GM21528 (cell line): ENCODE measurements around the gene LHFPL3.

Source experiments
- ATAC-seq: cut with Tn5 transposase; IDR thresholded peaks from one replicate; pipeline ENCODE4 v1.9.1; 2021; ENCODE audit warnings: mild to moderate bottlenecking, moderate library complexity; ENCODE audit not compliant: unreplicated experiment, low FRiP score

Gene LHFPL3

DNA sequence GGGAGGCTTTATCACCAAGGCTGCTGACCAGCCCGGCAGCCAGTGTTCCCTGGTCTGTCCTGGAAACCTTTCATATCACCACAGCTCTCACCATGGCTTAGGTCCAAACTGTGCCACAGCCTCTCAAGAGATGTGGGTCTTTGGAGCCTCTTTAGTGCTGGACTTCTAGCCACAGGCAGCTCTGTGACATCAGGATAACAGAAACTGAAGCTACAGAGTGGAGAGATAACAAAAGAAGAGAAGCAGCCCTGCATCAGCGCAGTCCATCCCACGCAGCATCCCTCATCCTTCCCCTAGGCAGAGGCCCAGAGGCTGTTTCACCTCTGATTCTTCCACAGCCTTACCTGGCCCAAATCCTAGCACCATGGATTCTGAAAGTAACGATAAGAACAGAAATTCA is 497.7 kb downstream of the LHFPL3 start:
- no peak for ATAC-seq

DNA sequence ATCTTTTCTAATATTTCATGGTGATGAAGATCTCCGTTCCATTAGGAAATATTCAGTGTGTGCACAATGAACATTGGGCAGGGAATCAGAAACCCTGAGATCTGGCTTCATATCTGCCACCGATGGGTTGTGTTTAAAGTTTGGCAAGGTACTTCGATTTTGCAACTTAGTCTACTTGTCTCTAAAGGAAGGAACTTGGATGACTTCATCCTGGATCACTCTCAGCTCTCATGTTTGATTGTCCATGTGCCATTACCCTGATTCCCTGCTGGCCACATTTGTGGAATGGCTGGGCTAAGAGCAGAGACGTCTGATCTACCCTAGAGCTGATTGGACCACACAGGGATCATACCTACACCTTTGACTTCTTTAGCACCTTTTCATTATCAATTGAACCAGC is 508.6 kb downstream of the LHFPL3 start:
- no peak for ATAC-seq

DNA sequence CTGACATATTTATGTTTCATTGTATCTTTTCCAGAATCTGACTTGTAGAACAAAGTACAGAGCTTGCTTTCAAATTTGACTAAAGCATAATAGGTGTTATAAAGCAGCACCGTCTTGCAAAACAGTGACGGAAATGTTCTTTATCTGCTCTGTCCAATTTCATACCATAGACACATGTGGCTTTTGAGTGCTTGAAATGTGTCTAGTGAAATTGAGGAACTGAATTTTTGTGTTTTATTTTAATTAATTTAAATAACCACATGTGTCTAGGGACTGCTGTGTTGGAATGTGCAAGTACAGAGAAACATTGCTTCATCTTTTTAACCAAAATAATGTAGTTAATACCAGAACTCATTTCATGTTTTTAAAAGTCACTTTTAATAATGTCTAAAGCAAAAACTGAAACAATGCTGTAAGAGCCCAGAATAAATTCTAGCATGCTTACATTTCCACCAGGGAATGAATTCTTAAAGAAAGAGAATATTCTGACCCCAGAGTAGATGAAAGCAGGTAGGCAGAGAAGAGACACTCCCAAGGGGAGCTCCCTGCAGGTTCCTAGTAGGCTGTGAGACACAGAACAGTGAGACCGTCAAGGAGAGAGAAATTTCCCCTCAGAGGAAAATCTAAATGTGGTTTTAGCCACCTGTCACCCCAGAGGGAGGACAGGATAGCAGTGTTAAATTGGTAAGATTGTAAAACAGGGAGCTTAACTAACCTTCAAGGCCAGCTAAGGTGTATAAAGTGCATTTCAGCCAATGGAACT is 510.3 kb downstream of the LHFPL3 start:
- ATAC-seq: no peak

DNA sequence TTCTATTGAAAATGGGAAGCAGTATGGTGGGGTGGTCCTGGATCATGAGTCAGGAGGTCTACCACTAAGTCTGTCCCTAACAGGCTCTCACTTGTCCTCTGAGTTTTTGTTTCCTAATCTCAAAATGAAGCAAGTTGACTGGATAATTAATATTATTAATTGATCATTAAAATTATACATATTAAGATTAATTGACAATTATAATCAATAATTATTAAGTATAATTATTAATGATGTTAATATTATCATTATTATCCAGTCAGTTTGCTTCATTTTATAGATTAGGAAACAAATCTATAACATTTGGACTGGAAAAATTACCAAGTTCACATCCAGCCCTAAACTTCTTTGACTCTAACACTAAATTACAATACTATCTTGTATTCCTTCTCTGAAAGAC is 511.4 kb downstream of the LHFPL3 start:
- no peak for ATAC-seq

DNA sequence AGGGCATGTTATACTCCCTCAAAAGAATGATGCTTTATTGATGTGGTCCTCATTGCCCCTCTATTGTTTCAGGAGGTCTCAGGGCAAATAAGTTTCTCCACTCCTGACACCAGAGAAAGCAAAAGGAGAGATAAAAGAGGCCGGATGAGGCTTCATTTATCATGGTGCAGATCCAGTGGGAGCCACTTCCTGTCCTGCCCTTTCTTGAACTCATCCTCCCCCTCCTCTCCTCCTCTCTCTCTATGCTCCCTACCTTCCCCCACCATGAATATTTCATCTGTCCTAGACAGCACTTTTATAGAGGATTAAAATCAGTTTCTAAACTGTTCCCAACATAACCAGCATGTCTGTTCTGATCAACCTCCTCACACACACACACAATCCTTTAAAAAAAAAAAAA is 513.4 kb downstream of the LHFPL3 start:
- ATAC-seq: no peak

GRCh38 chr7:104843198-104843597 is 514.8 kb downstream of the LHFPL3 start:
- ATAC-seq: no peak

DNA sequence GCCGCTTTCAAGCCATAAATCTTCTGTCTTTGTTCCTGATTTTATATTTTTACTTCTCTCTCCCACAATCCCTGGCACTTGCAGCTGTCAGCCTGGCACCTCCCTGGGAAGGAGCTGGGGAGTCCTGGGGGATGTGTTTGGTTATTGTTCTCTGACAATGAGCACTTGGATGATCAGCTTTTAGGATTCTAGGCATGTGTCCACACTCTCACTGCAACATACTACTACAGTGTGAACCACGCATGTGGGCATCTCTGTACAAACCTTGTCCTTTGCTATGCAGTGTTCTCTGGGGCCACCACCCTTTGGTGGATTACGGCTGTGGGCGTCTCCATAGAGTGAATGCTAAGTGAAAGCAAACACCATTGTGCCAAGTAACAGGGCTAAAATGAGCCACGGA is 517.2 kb downstream of the LHFPL3 start:
- ATAC-seq: no peak

- no peak for ATAC-seq
Measured at GRCh38 chr7:104846731-104847130, 518.3 kb downstream of the LHFPL3 start.

DNA sequence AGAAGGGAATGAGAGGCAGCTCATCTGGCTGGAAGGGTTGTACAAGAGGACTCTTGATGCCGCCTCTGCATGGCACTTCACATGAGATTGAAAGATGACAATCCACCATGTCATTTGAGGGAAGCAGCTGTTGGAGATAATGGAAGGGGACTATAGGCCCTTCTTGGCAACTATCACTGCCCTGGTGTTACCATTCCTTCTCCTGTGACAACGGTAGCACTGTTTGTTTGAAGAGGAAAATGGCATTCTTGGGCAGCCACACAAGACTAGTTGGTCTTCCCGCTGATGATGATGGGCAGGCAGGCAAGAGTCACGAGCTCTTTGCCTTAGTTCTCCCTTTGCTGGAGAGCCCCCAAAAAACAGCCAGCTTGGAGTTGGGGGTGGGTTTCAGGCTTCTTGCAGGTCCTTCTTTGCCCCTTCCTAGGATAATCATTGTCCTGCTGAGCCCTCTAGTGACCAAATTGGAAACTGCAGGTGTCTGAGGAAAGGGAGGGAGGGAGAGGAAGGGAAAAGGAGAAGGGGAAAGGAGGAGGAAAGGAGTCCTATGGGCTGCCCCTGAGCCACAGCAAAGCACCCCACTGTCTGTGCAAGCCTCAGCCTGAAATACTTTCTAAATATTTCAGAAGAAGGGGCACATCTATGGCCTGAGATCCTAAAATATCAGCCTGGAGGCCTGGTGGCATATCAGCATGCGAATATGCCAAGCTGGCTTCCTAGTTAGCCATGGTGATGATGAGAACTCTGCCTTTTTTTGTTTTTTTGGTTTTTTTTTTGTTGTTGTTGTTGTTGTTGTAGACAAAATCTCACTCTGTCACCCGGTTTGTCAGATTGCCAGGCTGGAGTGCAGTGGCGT is 520.0 kb downstream of the LHFPL3 start:
- no peak for ATAC-seq

DNA sequence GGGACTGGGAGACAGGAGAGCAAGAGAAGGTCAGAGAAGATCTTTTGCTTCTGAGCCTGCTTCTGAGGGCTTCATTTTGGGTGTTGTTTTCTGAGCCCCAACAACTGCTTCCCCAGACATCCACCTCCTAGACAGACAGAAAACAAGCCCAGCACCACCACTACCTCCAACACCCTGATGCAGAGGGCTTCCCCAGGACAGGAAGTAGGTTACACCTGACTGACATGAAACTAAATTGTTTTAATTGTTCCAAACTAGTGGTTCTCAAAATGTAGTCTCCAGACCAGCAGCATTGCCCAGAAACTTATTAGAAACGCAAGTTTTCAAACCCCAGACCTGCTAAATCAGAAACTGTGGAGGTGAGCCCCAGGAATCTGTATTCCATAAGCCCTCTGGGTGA is 522.0 kb downstream of the LHFPL3 start:
- ATAC-seq: no peak

DNA sequence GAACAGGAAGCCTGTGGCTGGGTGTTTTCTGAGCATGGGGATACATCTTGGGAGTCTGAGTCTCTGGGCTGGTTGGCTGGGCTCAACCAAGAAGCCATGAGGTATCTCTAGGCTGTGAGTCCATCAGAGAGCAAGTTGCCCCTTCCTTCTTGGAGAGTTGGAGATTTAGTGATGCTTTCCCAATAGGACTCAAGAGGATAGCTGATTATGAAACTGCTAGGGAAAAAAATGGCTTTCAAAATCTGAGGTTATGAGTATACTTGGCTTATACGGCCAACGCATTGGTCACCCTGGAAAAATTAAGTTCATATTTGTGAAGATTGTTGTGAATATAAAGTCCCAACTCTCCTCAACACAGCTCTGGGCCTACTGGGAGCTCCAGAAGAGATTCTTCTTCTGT is 522.9 kb downstream of the LHFPL3 start:
- ATAC-seq: no peak

DNA sequence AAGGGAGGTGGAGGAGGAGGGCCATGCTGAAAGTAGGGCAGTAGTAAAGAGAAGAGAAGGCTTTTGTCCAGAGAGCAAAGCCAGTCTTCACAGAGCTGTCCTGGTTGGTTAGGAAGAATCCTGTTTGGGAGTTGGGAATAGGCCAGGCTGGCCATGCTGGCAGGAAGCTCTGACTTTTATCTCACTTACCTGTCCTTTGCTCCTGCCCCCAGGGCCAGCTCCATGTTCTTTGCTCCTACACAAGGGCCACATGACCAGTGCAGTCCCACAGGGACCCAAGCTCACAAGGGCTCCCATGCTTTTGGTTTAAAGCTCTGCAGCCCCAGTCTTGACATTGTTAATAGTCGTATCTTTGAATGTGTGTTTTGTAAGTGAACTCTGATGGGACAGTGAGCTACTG is 524.0 kb downstream of the LHFPL3 start:
- no peak for ATAC-seq

GRCh38 chr7:104855861-104856260 is 527.5 kb downstream of the LHFPL3 start:
- no peak for ATAC-seq

GRCh38 chr7:104857458-104858425 is 529.3 kb downstream of the LHFPL3 start:
- ATAC-seq: peak; percentile 68

DNA sequence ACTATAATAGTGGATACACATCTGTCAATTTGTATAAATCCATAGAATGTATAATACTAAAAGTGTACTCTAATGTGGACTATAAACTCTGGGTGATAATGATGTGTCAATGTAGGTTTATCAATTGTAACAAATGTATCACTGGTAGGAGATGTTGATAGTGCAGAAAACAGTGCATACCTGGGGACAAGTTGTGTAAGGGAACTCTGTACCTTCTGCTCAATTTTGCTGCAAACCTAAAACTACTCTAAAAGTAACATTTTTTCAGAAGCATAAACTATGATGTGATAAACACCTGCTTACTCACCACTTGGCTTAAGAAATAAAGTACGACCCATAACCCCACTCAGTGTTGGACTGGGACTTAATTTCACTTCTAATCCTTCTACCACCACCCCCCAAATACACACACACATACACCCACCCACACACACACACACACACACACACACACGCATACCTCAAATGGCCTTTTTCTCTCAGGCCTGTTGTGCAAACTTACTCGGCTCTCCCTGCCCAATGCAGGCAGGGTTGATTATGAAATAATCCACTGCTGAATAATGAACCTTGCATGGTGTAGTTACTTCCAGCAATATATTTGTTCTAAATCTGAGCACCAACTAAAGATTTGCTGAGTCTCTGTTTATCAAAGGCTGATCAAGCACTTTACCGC is 531.5 kb downstream of the LHFPL3 start:
- ATAC-seq: no peak

DNA sequence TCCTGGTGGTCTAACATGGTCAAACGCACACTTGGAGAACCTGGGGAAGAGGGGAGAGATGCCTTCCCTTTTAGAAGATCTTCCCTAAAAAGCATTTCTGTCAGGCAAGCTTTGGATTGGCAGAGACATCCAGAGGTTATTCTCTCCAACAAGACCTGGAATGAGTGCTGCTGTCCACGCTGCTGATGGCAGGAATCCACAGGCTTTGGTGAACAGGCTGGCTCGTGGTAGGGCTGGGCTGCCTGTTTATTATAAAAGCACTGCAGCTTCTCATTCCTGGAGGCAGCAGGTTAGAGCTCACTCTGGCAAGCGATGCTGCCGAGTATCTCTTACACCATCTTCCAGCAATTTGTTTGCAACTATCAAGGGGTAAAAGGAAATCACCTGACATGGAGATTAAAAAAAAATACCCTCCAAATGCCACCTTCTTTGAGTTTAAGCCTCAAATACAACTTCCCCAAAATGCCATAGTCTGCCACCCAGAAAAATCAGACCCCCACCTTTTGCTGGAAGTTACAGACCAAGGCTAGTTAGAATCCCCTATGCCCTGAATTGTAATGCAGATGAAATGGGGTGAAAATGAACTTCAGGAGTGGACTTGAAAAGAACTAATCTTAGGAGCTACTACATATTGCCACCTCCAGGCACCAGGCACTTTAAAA is 533.5 kb downstream of the LHFPL3 start:
- no peak for ATAC-seq

DNA sequence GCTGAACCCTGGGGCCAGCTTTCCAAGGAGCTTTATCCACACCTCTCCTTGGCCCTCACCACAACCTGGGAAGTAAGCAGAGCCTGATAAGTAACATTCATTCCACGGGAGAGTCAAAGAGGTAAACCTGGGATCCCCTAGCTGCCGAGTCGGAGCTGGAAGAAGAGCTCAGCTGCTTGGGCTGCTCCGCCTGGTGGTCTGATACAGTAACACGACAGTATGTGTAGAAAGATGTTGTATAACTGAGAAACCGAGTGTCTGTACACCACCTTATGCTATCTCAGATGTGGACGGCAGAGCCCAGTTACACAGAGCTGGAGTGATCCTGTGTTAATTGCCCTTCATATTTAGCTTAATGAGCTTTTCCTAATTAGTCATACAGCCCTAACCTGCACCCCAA is 534.3 kb downstream of the LHFPL3 start:
- no peak for ATAC-seq

- ATAC-seq: no peak
Measured at GRCh38 chr7:104873401-104873800, 545.0 kb downstream of the LHFPL3 start.

DNA sequence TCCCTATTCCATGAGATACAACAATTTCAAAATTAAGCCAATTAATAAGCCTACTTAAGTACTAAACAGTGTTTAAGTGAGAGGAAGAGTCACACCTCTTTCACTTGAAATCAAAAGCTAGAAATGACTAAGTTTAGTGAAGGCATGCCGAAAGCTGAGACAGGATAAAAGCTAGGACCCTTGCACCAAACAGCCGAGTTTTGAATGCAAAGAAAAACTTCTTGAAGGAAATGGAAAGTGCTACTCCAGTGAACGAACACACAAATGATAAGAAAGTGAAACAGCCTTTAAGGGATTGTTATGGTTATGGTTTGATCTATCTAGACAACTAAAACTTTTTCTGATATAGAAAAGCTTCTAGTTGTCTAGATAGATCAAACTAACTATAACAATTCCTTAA is 550.2 kb downstream of the LHFPL3 start:
- ATAC-seq: peak; percentile 86

- ATAC-seq: peak; percentile 22
Measured at GRCh38 chr7:104883248-104883717, 554.9 kb downstream of the LHFPL3 start.
